ENCODE data around the gene IPO11. TPM values are rescaled to one million over a fixed set of nuclear protein-coding genes. Genes with fewer than 3 reads are reported as not detected.
"Not testable (repeated sequence)": the region's sequence is repeated elsewhere in the genome, so short reads cannot be mapped to it uniquely, and the experiment has no call there.

IPO11 gene
- total RNA-seq, 1 experiment from 2014 or later = 47.1 TPM

GRCh38 chr5:62652225-62652624 is 239.7 kb downstream of the IPO11 start:
- H3K4me2 ChIP-seq = no peak overlapping the region
- no TSS peak for BruUV-seq (replicated peaks)
- no peaks in the 10 kb centered on the region for H4K20me1 ChIP-seq (ENCODE audit: insufficient read depth)
- no peak overlapping the region for H3K4me3 ChIP-seq
- intact Hi-C loops (cut with micrococcal nuclease; ENCODE audit: unreplicated experiment) = no loop called here
- no peaks in the 10 kb centered on the region; the same call in 1 of the 2 replicates for H3K9me3 ChIP-seq (ENCODE audit: insufficient read depth, low read depth)
- H3K27ac ChIP-seq = no peak overlapping the region
- no peaks in the 10 kb centered on the region for H3K9me2 ChIP-seq (ENCODE audit: insufficient read depth)
- no peaks in the 10 kb centered on the region for H3K36me3 ChIP-seq (ENCODE audit: low read depth)
- no peaks in the 10 kb centered on the region for H3K4me1 ChIP-seq (replicated peaks; ENCODE audit: insufficient read depth)
- POLR2A ChIA-PET (ENCODE audit: unreplicated experiment) = no interaction called here
- no peak for DNase-seq
- TF ChIP-seq EZH2 (IDR thresholded peaks at IDR 0.05; ENCODE audit: low read depth) = no peak
- no peak for TF ChIP-seq CTCF (conservative IDR thresholded peaks at IDR 0.05)
- no peak overlapping the region for H2AFZ ChIP-seq
- H3K79me2 ChIP-seq (ENCODE audit: low read depth) = no peaks in the 10 kb centered on the region
- CTCF ChIA-PET = no interaction called here
- no peaks in the 10 kb centered on the region for H3F3A ChIP-seq (ENCODE audit: insufficient read depth, low read depth)
- H3K27me3 ChIP-seq (ENCODE audit: insufficient read depth, low read depth) = no peaks in the 10 kb centered on the region

GRCh38 chr5:62653001-62653863 is 240.7 kb downstream of the IPO11 start:
- no peak overlapping the region for H3K27ac ChIP-seq
- no peaks in the 10 kb centered on the region for H3F3A ChIP-seq (ENCODE audit: insufficient read depth, low read depth)
- CTCF ChIA-PET = no interaction called here
- intact Hi-C loops (cut with micrococcal nuclease; ENCODE audit: unreplicated experiment) = no loop called here
- no peak overlapping the region for H2AFZ ChIP-seq
- no peaks in the 10 kb centered on the region for H3K79me2 ChIP-seq (ENCODE audit: low read depth)
- no peaks in the 10 kb centered on the region for H3K9me2 ChIP-seq (ENCODE audit: insufficient read depth)
- H3K36me3 ChIP-seq (ENCODE audit: low read depth) = no peaks in the 10 kb centered on the region
- BruUV-seq (replicated peaks) = no TSS peak
- DNase-seq = no peak
- no peaks in the 10 kb centered on the region for H4K20me1 ChIP-seq (ENCODE audit: insufficient read depth)
- H3K4me3 ChIP-seq = no peak overlapping the region
- H3K9me3 ChIP-seq (ENCODE audit: insufficient read depth, low read depth) = no peaks in the 10 kb centered on the region; the same call in 1 of the 2 replicates
- POLR2A ChIA-PET (ENCODE audit: unreplicated experiment) = interaction anchor here (0.7 kb wide), 1 partner anchor 9 kb away, joined by 10 read pairs; no protein-coding TSS in a partner anchor
- TF ChIP-seq CTCF (conservative IDR thresholded peaks at IDR 0.05) = no peak
- no peak for TF ChIP-seq EZH2 (IDR thresholded peaks at IDR 0.05; ENCODE audit: low read depth)
- no peaks in the 10 kb centered on the region for H3K27me3 ChIP-seq (ENCODE audit: insufficient read depth, low read depth)
- H3K4me1 ChIP-seq (replicated peaks; ENCODE audit: insufficient read depth) = no peaks in the 10 kb centered on the region
- H3K4me2 ChIP-seq = no peak overlapping the region

GRCh38 chr5:62653864-62654575 is 241.5 kb downstream of the IPO11 start:
- TF ChIP-seq CTCF (conservative IDR thresholded peaks at IDR 0.05) (no peak), EZH2 (IDR thresholded peaks at IDR 0.05; ENCODE audit: low read depth) (no peak)
- H3K79me2 ChIP-seq (ENCODE audit: low read depth) = no peaks in the 10 kb centered on the region

GRCh38 chr5:62657772-62658171 is 245.2 kb downstream of the IPO11 start:
- H3K4me1 ChIP-seq (replicated peaks; ENCODE audit: insufficient read depth); H3K27me3 ChIP-seq (ENCODE audit: insufficient read depth, low read depth); H3K79me2 ChIP-seq (ENCODE audit: low read depth); BruUV-seq (replicated peaks); H4K20me1 ChIP-seq (ENCODE audit: insufficient read depth); H3K9me3 ChIP-seq (ENCODE audit: insufficient read depth, low read depth); H2AFZ ChIP-seq; CTCF ChIA-PET; H3F3A ChIP-seq (ENCODE audit: insufficient read depth, low read depth); H3K9me2 ChIP-seq (ENCODE audit: insufficient read depth); intact Hi-C loops (cut with micrococcal nuclease; ENCODE audit: unreplicated experiment); H3K4me2 ChIP-seq; H3K27ac ChIP-seq; POLR2A ChIA-PET (ENCODE audit: unreplicated experiment); H3K4me3 ChIP-seq; DNase-seq; H3K36me3 ChIP-seq (ENCODE audit: low read depth): not testable (repeated sequence)

More at GRCh38 chr5:62653864-62654575, 241.5 kb downstream of the IPO11 start:
- Histone ChIP-seq H3K27ac (no peak overlapping the region), H3K9me3 (ENCODE audit: insufficient read depth, low read depth) (no peaks in the 10 kb centered on the region; the same call in 1 of the 2 replicates), H3K27me3 (ENCODE audit: insufficient read depth, low read depth) (no peaks in the 10 kb centered on the region), H3K36me3 (ENCODE audit: low read depth) (no peaks in the 10 kb centered on the region), H4K20me1 (ENCODE audit: insufficient read depth) (no peaks in the 10 kb centered on the region), H2AFZ (no peak overlapping the region), H3K4me2 (no peak overlapping the region), H3K4me3 (no peak overlapping the region), H3K9me2 (ENCODE audit: insufficient read depth) (no peaks in the 10 kb centered on the region), H3K4me1 (replicated peaks; ENCODE audit: insufficient read depth) (no peaks in the 10 kb centered on the region), H3F3A (ENCODE audit: insufficient read depth, low read depth) (no peaks in the 10 kb centered on the region)
- no TSS peak for BruUV-seq (replicated peaks)
- ChIA-PET CTCF (no interaction called here), POLR2A (ENCODE audit: unreplicated experiment) (no interaction called here)
- intact Hi-C loops (cut with micrococcal nuclease; ENCODE audit: unreplicated experiment) = no loop called here
- no peak for DNase-seq
